ENCODE results near the gene AMER3.

AMER3 gene

GRCh38 chr2:130808482-130809268 is 53.3 kb downstream of the AMER3 start:
- TF ChIP-seq, protein P1, sequence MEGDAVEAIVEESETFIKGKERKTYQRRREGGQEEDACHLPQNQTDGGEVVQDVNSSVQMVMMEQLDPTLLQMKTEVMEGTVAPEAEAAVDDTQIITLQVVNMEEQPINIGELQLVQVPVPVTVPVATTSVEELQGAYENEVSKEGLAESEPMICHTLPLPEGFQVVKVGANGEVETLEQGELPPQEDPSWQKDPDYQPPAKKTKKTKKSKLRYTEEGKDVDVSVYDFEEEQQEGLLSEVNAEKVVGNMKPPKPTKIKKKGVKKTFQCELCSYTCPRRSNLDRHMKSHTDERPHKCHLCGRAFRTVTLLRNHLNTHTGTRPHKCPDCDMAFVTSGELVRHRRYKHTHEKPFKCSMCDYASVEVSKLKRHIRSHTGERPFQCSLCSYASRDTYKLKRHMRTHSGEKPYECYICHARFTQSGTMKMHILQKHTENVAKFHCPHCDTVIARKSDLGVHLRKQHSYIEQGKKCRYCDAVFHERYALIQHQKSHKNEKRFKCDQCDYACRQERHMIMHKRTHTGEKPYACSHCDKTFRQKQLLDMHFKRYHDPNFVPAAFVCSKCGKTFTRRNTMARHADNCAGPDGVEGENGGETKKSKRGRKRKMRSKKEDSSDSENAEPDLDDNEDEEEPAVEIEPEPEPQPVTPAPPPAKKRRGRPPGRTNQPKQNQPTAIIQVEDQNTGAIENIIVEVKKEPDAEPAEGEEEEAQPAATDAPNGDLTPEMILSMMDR (IDR thresholded peaks at IDR 0.05; ENCODE audit: insufficient read depth, low read length, poor library complexity, severe bottlenecking), result no peak
- Histone ChIP-seq H3K27me3 (replicated peaks; ENCODE audit: control insufficient read depth, insufficient read depth, low read length) (no peaks in the 10 kb centered on the region), H3K36me3 (ENCODE audit: control insufficient read depth, insufficient read depth, low read length) (no peaks in the 10 kb centered on the region), H3K4me3 (replicated peaks; ENCODE audit: low read depth, low read length) (no peak overlapping the region)
- DNase-seq (ENCODE audit: extremely low read depth, insufficient read length), result no peak

DNA sequence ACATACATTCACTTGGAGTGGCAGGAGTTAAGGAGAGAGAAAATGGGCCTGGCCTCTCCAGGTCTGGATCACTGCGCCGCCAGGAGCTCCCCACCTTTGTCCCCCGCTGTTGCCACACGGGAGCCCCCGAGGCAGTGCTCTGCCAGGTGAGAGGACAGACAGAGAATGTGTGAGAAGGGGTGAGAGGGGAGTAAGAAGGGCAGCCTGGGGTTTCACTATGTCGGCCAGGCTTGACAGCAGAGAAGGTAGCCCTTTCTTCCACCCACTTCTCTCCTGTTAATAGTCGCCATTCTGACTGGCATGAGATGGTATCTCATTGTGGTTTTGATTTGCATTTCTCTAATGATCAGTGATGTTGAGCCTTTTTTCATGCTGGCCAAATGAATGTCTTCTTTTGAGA is 55.1 kb downstream of the AMER3 start:
- no peaks in the 10 kb centered on the region for H3K27me3 ChIP-seq (replicated peaks; ENCODE audit: control insufficient read depth, insufficient read depth, low read length)
- DNase-seq (ENCODE audit: extremely low read depth, insufficient read length), result no peak
- no peaks in the 10 kb centered on the region for H3K36me3 ChIP-seq (ENCODE audit: control insufficient read depth, insufficient read depth, low read length)
- TF ChIP-seq, protein P1 (IDR thresholded peaks at IDR 0.05; ENCODE audit: insufficient read depth, low read length, poor library complexity, severe bottlenecking), result no peak
- H3K4me3 ChIP-seq (replicated peaks; ENCODE audit: low read depth, low read length), result no peak overlapping the region

GRCh38 chr2:130813722-130814121 is 58.4 kb downstream of the AMER3 start:
- Histone ChIP-seq H3K27me3 (replicated peaks; ENCODE audit: control insufficient read depth, insufficient read depth, low read length) (no peaks in the 10 kb centered on the region), H3K4me3 (replicated peaks; ENCODE audit: low read depth, low read length) (no peak overlapping the region), H3K36me3 (ENCODE audit: control insufficient read depth, insufficient read depth, low read length) (no peaks in the 10 kb centered on the region)
- TF ChIP-seq, protein P1 (IDR thresholded peaks at IDR 0.05; ENCODE audit: insufficient read depth, low read length, poor library complexity, severe bottlenecking), result no peak
- no peak for DNase-seq (ENCODE audit: extremely low read depth, insufficient read length)

DNA sequence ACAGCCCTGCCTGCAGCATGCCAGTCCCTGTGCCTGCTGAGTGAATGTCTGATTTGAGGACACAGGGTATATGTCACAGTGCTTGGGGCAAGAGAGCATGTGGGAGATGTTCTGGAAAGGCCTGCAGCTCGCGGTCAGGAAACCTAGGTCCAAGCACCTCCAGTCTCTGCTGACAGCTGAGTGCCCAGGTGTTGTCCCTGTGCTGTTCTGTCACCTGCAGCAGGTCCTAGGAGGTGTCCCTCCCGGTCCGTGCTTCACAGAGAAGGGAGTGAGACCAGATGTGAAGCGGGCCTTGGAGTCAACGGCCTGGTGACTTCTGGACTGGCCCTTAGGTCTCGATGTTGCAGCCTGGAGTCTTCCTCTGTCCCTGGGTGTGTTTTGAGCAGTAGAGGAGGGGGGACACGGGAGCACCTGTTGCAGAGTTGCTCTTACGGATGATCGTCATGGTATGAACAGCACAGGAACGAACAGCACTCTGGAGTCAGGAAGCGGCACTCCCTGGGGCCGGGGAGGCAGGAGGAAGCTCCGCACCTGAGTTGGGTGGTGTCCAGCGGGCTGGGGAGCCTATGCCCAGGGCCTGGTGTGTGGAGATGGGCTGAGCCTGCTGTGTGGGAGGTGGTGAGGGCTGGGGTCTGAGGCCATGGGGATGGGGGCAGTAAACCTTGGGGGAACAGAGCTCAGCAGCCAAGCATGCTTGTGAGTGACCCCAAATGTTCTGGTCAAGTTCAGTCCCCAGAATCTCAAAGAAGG is 59.8 kb downstream of the AMER3 start:
- TF ChIP-seq, protein P1 (IDR thresholded peaks at IDR 0.05; ENCODE audit: insufficient read depth, low read length, poor library complexity, severe bottlenecking), result no peak
- Histone ChIP-seq H3K27me3 (replicated peaks; ENCODE audit: control insufficient read depth, insufficient read depth, low read length) (no peaks in the 10 kb centered on the region), H3K4me3 (replicated peaks; ENCODE audit: low read depth, low read length) (no peak overlapping the region), H3K36me3 (ENCODE audit: control insufficient read depth, insufficient read depth, low read length) (no peaks in the 10 kb centered on the region)
- no peak for DNase-seq (ENCODE audit: extremely low read depth, insufficient read length)
